Activated B cell treated with CpG ODN at 0.5 μM for 24 hours (primary cell): ENCODE results near the gene MGLL. TPM values are rescaled to one million over a fixed set of nuclear protein-coding genes. Genes with fewer than 3 reads are reported as not detected.

Experiments
- ATAC-seq: fragments of 200-7000 bp; cut with Tn5 transposase; one replicate; pipeline ENCODE4 v1.10.0; 2021; ENCODE audit warnings: low read depth, mild to moderate bottlenecking, moderate library complexity
- CTCF ChIA-PET: fragments of 350-600 bp; sonication (Branson Sonifier 250); formaldehyde crosslinking; loops from one replicate; lab custom pipeline; 2021; ENCODE audit warnings: antibody characterized with exemption; lab: Charles Lee
- POLR2A ChIA-PET: fragments of 350-600 bp; sonication (Branson Sonifier 250); formaldehyde crosslinking; loops from one replicate; lab custom pipeline; 2021; ENCODE audit warnings: antibody characterized with exemption; lab: Charles Lee
- DNase-seq: peaks from one replicate; pipeline ENCODE4 v3.0.0; 2022
- H3K27ac Mint-ChIP-seq: one replicate; pipeline ENCODE4 v1.8.0; 2020; ENCODE audit warnings: mixed read lengths
- H3K27me3 Mint-ChIP-seq: one replicate; pipeline ENCODE4 v1.8.0; 2021; ENCODE audit warnings: mixed read lengths
- H3K36me3 Mint-ChIP-seq: one replicate; pipeline ENCODE4 v1.8.0; 2021; ENCODE audit warnings: low read depth, mixed read lengths
- H3K4me1 Mint-ChIP-seq: one replicate; pipeline ENCODE4 v1.8.0; 2021; ENCODE audit warnings: mixed read lengths
- H3K4me3 Mint-ChIP-seq: one replicate; pipeline ENCODE4 v1.8.0; 2020; ENCODE audit warnings: mild to moderate bottlenecking, mixed read lengths
- H3K9me3 Mint-ChIP-seq: one replicate; pipeline ENCODE4 v1.8.0; 2020; ENCODE audit warnings: mixed read lengths
- CTCF ChIP-seq: fragments of 200-600 bp; IDR thresholded peaks from one replicate; pipeline ENCODE4 v1.8.0; 2022; ENCODE audit warnings: antibody characterized with exemption, mild to moderate bottlenecking
- intact Hi-C: fragments of 100-400 bp; cut with micrococcal nuclease; formaldehyde crosslinking; loops from one replicate; pipeline ENCODE4 v1.15.1; 2024
- total RNA-seq: library from RNA; stranded (reverse); gene quantifications from 2 replicates; pipeline ENCODE4 v1.2.3, GENCODE V29; 2022

Gene MGLL
- total RNA-seq, 1 donor from 2014 or later = 19.1 TPM

DNA sequence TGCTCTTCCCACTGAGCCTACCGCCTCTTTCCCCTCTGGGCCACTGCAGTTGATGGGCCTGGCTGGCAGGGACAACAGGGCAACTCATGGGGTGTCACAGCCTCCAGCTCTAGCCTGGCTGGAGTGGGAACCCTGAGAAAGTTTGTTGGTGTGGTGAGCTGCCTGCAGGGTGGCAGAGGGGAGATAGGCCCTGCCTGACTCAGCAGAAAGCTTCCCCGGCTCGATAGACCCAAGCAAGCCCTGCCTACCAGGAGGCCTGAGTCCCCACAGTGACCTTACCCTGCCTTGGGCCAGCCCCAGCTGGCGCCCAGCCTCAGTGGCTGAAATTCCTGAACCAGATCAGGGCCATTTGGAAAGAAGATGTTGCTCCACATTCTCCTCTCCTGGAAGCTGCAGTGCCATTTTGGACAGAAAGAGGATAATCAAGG lies 120.2 kb downstream of the MGLL start:
- H3K27me3 Mint-ChIP-seq = no peaks in the 10 kb centered on the region
- DNase-seq = no peak
- ATAC-seq = no peak

GRCh38 chr3:127701280-127701911 lies 120.9 kb downstream of the MGLL start:
- Mint-ChIP-seq H3K27ac (no peak overlapping the region), H3K36me3 (no peaks in the 10 kb centered on the region), H3K4me3 (no peak overlapping the region), H3K9me3 (peaks cover 8% of the 10 kb centered on the region), H3K27me3 (no peaks in the 10 kb centered on the region), H3K4me1 (peaks cover 22% of the 10 kb centered on the region)
- ChIA-PET POLR2A (interaction anchor here (0.5 kb wide), 1 partner anchor 22 kb away, joined by 4 read pairs; no protein-coding TSS in a partner anchor), CTCF (no interaction called here)
- no peak for DNase-seq
- intact Hi-C loops = no loop called here
- TF ChIP-seq CTCF = no peak
- no peak for ATAC-seq

More for the DNA sequence above, 120.2 kb downstream of the MGLL start:
- Mint-ChIP-seq H3K9me3 (peaks cover 8% of the 10 kb centered on the region), H3K36me3 (no peaks in the 10 kb centered on the region), H3K4me3 (no peak overlapping the region), H3K4me1 (peaks cover 19% of the 10 kb centered on the region), H3K27ac (no peak overlapping the region)
- ChIA-PET CTCF (no interaction called here), POLR2A (no interaction called here)
- intact Hi-C loops = no loop called here
- TF ChIP-seq CTCF = no peak

- Mint-ChIP-seq H3K27me3 (no peaks in the 10 kb centered on the region), H3K36me3 (no peaks in the 10 kb centered on the region), H3K4me1 (peaks cover 22% of the 10 kb centered on the region), H3K4me3 (no peak overlapping the region), H3K27ac (no peak overlapping the region), H3K9me3 (peaks cover 8% of the 10 kb centered on the region)
- ChIA-PET CTCF (no interaction called here), POLR2A (no interaction called here)
- intact Hi-C loops = no loop called here
- no peak for DNase-seq
- no peak for TF ChIP-seq CTCF
- ATAC-seq = no peak
Measured at GRCh38 chr3:127700406-127700805, 121.9 kb downstream of the MGLL start.

GRCh38 chr3:127699416-127700300 lies 122.7 kb downstream of the MGLL start:
- ChIA-PET CTCF (interaction anchor here (0.7 kb wide), 1 partner anchor 58 kb away, joined by 3 read pairs; no protein-coding TSS in a partner anchor), POLR2A (interaction anchor here (1.9 kb wide), 1 partner anchor 56 kb away, joined by 4 read pairs; no protein-coding TSS in a partner anchor)

More at GRCh38 chr3:127699416-127700300, 122.7 kb downstream of the MGLL start:
- H3K4me1 Mint-ChIP-seq = peaks cover 22% of the 10 kb centered on the region
- TF ChIP-seq CTCF = no peak
- H3K36me3 Mint-ChIP-seq = no peaks in the 10 kb centered on the region
- H3K9me3 Mint-ChIP-seq = peaks cover 5% of the 10 kb centered on the region
- H3K27me3 Mint-ChIP-seq = no peaks in the 10 kb centered on the region
- no peak for ATAC-seq
- no peak overlapping the region for H3K27ac Mint-ChIP-seq
- no peak overlapping the region for H3K4me3 Mint-ChIP-seq
- intact Hi-C loops = loop anchor here (5.0 kb wide), 1 partner anchor 353 kb away; the partner anchor contains the start of gene SEC61A1
- DNase-seq = no peak
